CD14-positive monocyte (primary cell): Measurements from ENCODE around the gene MBNL2. TPM values are rescaled to one million over a fixed set of nuclear protein-coding genes. Genes with fewer than 3 reads are reported as not detected.
A peak's percentile ranks its signal among the peaks of the same experiment; 100 is the strongest.

Source experiments
- DNase-seq, 3 donors: peaks; one replicate each; pipeline ENCODE4 v3.0.0-alpha.2; 2011 to 2022
- H2AFZ ChIP-seq: 2 replicates; pipeline ENCODE4 v1.6.0; 2012; ENCODE audit warnings: mild to moderate bottlenecking, low read depth, low read length, inconsistent platforms; ENCODE audit not compliant: insufficient read depth, poor library complexity, severe bottlenecking
- H3K27ac ChIP-seq, 2 donors: 1 replicate in 1 of 2; 2 replicates in 1 of 2; pipeline ENCODE4 v1.5.1; 2012 to 2013; ENCODE audit warnings: low read length in 2 of 2, control low read depth in 1 of 2, inconsistent platforms in 1 of 2, low read depth in 1 of 2, mild to moderate bottlenecking in 1 of 2
- H3K27me3 ChIP-seq, 2 donors: one replicate each; pipeline versions ENCODE4 v1.6.0 to v1.6.1; 2011 to 2013; ENCODE audit warnings: low read length in 2 of 2; ENCODE audit not compliant: control insufficient read depth in 2 of 2, insufficient read depth in 2 of 2
- H3K36me3 ChIP-seq, 2 donors: replicated peaks in 1 of 2; 1 replicate in 1 of 2; 2 replicates in 1 of 2; pipeline versions ENCODE4 v1.5.1 to v1.6.1; 2012 to 2013; ENCODE audit warnings: low read length in 2 of 2, control low read depth in 1 of 2, inconsistent platforms in 1 of 2, mild to moderate bottlenecking in 1 of 2; ENCODE audit not compliant: insufficient read depth in 2 of 2, control insufficient read depth in 1 of 2
- H3K4me1 ChIP-seq, 2 donors: 1 replicate in 1 of 2; 2 replicates in 1 of 2; pipeline versions ENCODE4 v1.5.1 to v1.6.1; 2012 to 2013; ENCODE audit warnings: low read length in 2 of 2, control low read depth in 1 of 2, inconsistent platforms in 1 of 2, mild to moderate bottlenecking in 1 of 2, moderate library complexity in 1 of 2; ENCODE audit not compliant: insufficient read depth in 2 of 2, control insufficient read depth in 1 of 2
- H3K4me2 ChIP-seq: replicated peaks from 2 replicates; pipeline ENCODE3; 2012; ENCODE audit warnings: low read length, moderate library complexity, mild to moderate bottlenecking; ENCODE audit not compliant: poor library complexity, severe bottlenecking; ENCODE audit errors: extremely low read depth
- H3K4me3 ChIP-seq, 3 experiments: fragments of 200-600 bp in 1 of 3; sonication (generic) in 1 of 3; replicated peaks in 1 of 3; 1 replicate in 2 of 3; 2 replicates in 1 of 3; pipeline ENCODE4 v1.5.1; 2011 to 2013; ENCODE audit warnings: low read length in 3 of 3, mild to moderate bottlenecking in 3 of 3, control low read depth in 2 of 3, low read depth in 2 of 3, inconsistent platforms in 1 of 3, moderate library complexity in 1 of 3
- H3K79me2 ChIP-seq: 2 replicates; pipeline ENCODE4 v1.6.0; 2012; ENCODE audit warnings: mild to moderate bottlenecking, control low read depth, inconsistent platforms, low read length, moderate library complexity; ENCODE audit not compliant: insufficient read depth
- H3K9ac ChIP-seq: 2 replicates; pipeline ENCODE4 v1.6.0; 2017; ENCODE audit warnings: low read length, mild to moderate bottlenecking; ENCODE audit not compliant: insufficient read depth, poor library complexity, severe bottlenecking
- H3K9me3 ChIP-seq, 2 donors: replicated peaks in 1 of 2; 1 replicate in 1 of 2; 2 replicates in 1 of 2; pipeline versions ENCODE4 v1.5.1 to v1.6.1; 2012 to 2013; ENCODE audit warnings: low read length in 2 of 2, control low read depth in 1 of 2; ENCODE audit not compliant: control insufficient read depth in 1 of 2, insufficient read depth in 1 of 2
- H4K20me1 ChIP-seq: 2 replicates; pipeline ENCODE4 v1.6.0; 2012; ENCODE audit warnings: mild to moderate bottlenecking, low read length, control low read depth, moderate library complexity; ENCODE audit not compliant: insufficient read depth
- H3K27ac Mint-ChIP-seq, 7 donors: one replicate each; pipeline ENCODE4 v1.8.0; 2020; ENCODE audit warnings: mild to moderate bottlenecking in 7 of 7, mixed read lengths in 7 of 7, moderate library complexity in 6 of 7, inconsistent platforms in 2 of 7
- H3K27me3 Mint-ChIP-seq, 3 donors: one replicate each; pipeline ENCODE4 v1.8.0; 2021 to 2022; ENCODE audit warnings: low read depth in 3 of 3, mild to moderate bottlenecking in 3 of 3, mixed read lengths in 3 of 3, moderate library complexity in 3 of 3, inconsistent platforms in 1 of 3
- H3K36me3 Mint-ChIP-seq, 2 donors: one replicate each; pipeline ENCODE4 v1.8.0; 2020; ENCODE audit warnings: mixed read lengths in 2 of 2, inconsistent platforms in 1 of 2, mild to moderate bottlenecking in 1 of 2
- H3K4me1 Mint-ChIP-seq: one replicate; pipeline ENCODE4 v1.8.0; 2020; ENCODE audit warnings: mild to moderate bottlenecking, mixed read lengths
- H3K4me3 Mint-ChIP-seq, 2 donors: one replicate each; pipeline ENCODE4 v1.8.0; 2020; ENCODE audit warnings: mild to moderate bottlenecking in 2 of 2, mixed read lengths in 2 of 2, moderate library complexity in 1 of 2
- H3K9me3 Mint-ChIP-seq, 7 donors: one replicate each; pipeline ENCODE4 v1.8.0; 2020 to 2022; ENCODE audit warnings: mixed read lengths in 7 of 7, mild to moderate bottlenecking in 6 of 7, moderate library complexity in 6 of 7, inconsistent platforms in 2 of 7
- CTCF ChIP-seq: fragments of 200-600 bp; IDR thresholded peaks from one replicate; pipeline ENCODE4 v1.8.0; 2022; ENCODE audit warnings: antibody characterized with exemption, mild to moderate bottlenecking
- WGBS: methylation state at CpG from one replicate; pipeline ENCODE4 v1.1.5; 2013; ENCODE audit warnings: missing lambda C conversion rate; ENCODE audit not compliant: insufficient coverage; 5-methylcytosine and 5-hydroxymethylcytosine counted together
- intact Hi-C, 2 donors: fragments of 100-400 bp; cut with micrococcal nuclease; formaldehyde crosslinking; loops; one replicate each; pipeline versions ENCODE4 v1.15.0 to v1.15.1; 2023
- polyA plus RNA-seq, 3 donors: library from polyadenylated mRNA; depleted of rRNA in 1 of 3; unstranded in 2 of 3; stranded (reverse) in 1 of 3; fragments of 300-500 nt in 2 of 3; fragments of >200 nt in 1 of 3; fragmentation: Illumina TruSeq in 2 of 3; gene quantifications; 1 replicate in 2 of 3; 2 replicates in 1 of 3; pipeline ENCODE4 v1.2.3, GENCODE V29; 2012 to 2021

The MBNL2 gene
- polyA plus RNA-seq, 3 donors: 8.5 to 15.5 (median 13.4) TPM

- Histone ChIP-seq H3K4me3 (no peak overlapping the region), H2AFZ (no peak overlapping the region), H3K27me3 (no peaks in the 10 kb centered on the region), H3K79me2 (no peaks in the 10 kb centered on the region), H4K20me1 (peaks cover 9% of the 10 kb centered on the region), H3K9me3 (peaks cover 0 to 2% of the 10 kb centered on the region in 2 donors), H3K9ac (no peak overlapping the region), H3K4me2 (no peak overlapping the region), H3K36me3 (peaks cover 23 to 63% of the 10 kb centered on the region in 2 donors), H3K27ac (no peak overlapping the region), H3K4me1 (no peaks in the 10 kb centered on the region)
- TF ChIP-seq CTCF: no peak
- Mint-ChIP-seq H3K27me3 (no peaks in the 10 kb centered on the region), H3K4me3 (no peak overlapping the region), H3K9me3 (no peaks in the 10 kb centered on the region), H3K27ac (no peak overlapping the region), H3K4me1 (peaks cover 6% of the 10 kb centered on the region), H3K36me3 (peaks cover 33 to 41% of the 10 kb centered on the region in 2 donors)
- WGBS: 97% methylated on average over 5 of the region's 8 CpGs
- DNase-seq: no peak
- intact Hi-C loops: no loop called here
Measured at GRCh38 chr13:97342936-97343335, 120.8 kb downstream of the MBNL2 start.

- peaks cover 36 to 67% of the 10 kb centered on the region in 2 donors for H3K36me3 ChIP-seq
- H3K4me1 ChIP-seq: no peaks in the 10 kb centered on the region
- Mint-ChIP-seq H3K4me3 (no peak overlapping the region), H3K36me3 (peaks cover 45 to 55% of the 10 kb centered on the region in 2 donors), H3K4me1 (peaks cover 6% of the 10 kb centered on the region), H3K27ac (no peak overlapping the region), H3K9me3 (peaks cover 0 to 2% (median 0%) of the 10 kb centered on the region in 7 donors), H3K27me3 (no peaks in the 10 kb centered on the region)
- 50% methylated on average over 2 of the region's 5 CpGs for WGBS
- no peaks in the 10 kb centered on the region for H3K27me3 ChIP-seq
- no peaks in the 10 kb centered on the region for H3K9me3 ChIP-seq
- no peak overlapping the region for H2AFZ ChIP-seq
- TF ChIP-seq CTCF: peak; percentile 26
- no peaks in the 10 kb centered on the region for H3K79me2 ChIP-seq
- H4K20me1 ChIP-seq: peaks cover 9% of the 10 kb centered on the region
- DNase-seq: peak in 1 of 3 donors; percentile 2
- no peak overlapping the region for H3K4me2 ChIP-seq
- H3K9ac ChIP-seq: no peak overlapping the region
- intact Hi-C loops: no loop called here
- no peak overlapping the region for H3K4me3 ChIP-seq
- H3K27ac ChIP-seq: no peak overlapping the region
Measured at GRCh38 chr13:97344265-97345175, 122.4 kb downstream of the MBNL2 start.
